ENCODE results near the gene KRTAP19-3.
"Not testable (repeated sequence)": the region's sequence is repeated elsewhere in the genome, so short reads cannot be mapped to it uniquely, and the experiment has no call there.

Gene KRTAP19-3

DNA sequence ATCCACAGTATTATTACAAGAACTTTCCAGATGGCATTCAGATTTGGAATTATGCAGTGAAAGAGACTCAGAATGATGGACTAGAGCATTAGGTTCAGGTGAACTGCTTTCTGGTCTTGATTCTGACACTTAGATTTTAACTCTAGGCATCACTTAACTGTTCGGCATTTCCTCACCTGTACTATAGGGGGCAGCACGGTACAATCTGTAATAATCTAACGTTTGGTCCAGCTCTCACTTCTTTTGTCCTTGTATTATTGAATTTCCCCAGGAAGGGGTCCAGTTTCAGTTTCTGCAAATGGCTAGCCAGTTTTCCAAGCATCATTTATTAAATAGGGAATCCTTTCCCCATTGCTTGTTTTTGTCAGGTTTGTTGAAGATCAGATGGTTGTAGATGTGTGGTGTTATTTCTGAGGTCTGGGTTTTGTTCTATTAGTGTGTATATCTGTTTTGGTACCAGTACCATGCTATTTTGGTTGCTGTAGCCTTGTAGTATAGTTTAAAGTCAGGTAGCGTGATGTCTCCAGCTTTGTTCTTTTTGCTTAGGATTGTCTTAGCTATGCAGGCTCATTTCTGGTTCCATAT, 13.9 kb upstream of the KRTAP19-3 start:
- not testable (repeated sequence) for H3K79me2 ChIP-seq (ENCODE audit: insufficient read depth, low read length); H3K36me3 ChIP-seq (ENCODE audit: insufficient read depth, low read length); H3K27ac ChIP-seq (ENCODE audit: low read length); ATAC-seq (ENCODE audit: insufficient read depth, low read depth); DNase-seq; H3K4me3 ChIP-seq (ENCODE audit: low read depth in 1 of 2, low read length in 2 of 2); H4K20me1 ChIP-seq (ENCODE audit: insufficient read depth, low read length); H2AFZ ChIP-seq (ENCODE audit: low read depth, low read length); H3K4me1 ChIP-seq (ENCODE audit: insufficient read depth, low read length); H3K27me3 ChIP-seq (ENCODE audit: insufficient read depth, low read length, poor library complexity); H3K4me2 ChIP-seq (ENCODE audit: insufficient read depth, low read length); H3K9me3 ChIP-seq (ENCODE audit: insufficient read depth, low read length, severe bottlenecking); H3K9ac ChIP-seq (ENCODE audit: low read depth, low read length)
- peak; percentile 51 for TF ChIP-seq CTCF (IDR thresholded peaks at IDR 0.05; ENCODE audit: borderline replicate concordance, extremely low read depth, low read length, poor library complexity, severe bottlenecking)

DNA sequence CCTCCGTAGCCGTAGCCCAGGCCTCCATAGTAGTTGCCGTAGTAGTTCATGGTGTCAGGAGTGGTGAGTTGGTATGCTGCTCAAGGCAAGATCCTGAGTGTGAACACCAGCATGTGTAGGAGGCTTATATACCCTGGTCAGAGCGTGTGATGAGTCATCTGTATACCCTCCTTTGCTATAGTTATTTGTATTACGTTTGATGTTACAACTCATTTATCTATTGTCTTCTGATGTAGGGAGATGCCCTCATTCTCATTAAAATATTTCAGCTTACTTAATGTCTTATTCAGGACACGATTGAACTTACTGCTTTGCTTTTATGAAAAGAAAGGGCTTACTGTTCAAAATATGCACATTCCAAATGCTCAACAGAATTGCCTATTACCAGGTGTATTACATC, 10.2 kb upstream of the KRTAP19-3 start, which contains the start of gene KRTAP19-5:
Gene KRTAP19-5 (minus strand): TSS at position 101 of the 400 bp plus-strand sequence. CDS start 51 bp downstream, at position 50.
- Histone ChIP-seq H4K20me1 (ENCODE audit: insufficient read depth, low read length) (no peaks in the 10 kb centered on the region), H3K36me3 (ENCODE audit: insufficient read depth, low read length) (no peaks in the 10 kb centered on the region), H3K79me2 (ENCODE audit: insufficient read depth, low read length) (no peaks in the 10 kb centered on the region), H3K27ac (ENCODE audit: low read length) (no peak within 1 kb of the TSS), H3K9ac (ENCODE audit: low read depth, low read length) (no peak within 1 kb of the TSS), H3K27me3 (ENCODE audit: insufficient read depth, low read length, poor library complexity) (no peaks in the 10 kb centered on the region), H3K9me3 (ENCODE audit: insufficient read depth, low read length, severe bottlenecking) (no peaks in the 10 kb centered on the region), H3K4me2 (ENCODE audit: insufficient read depth, low read length) (no peak within 1 kb of the TSS), H3K4me3 (ENCODE audit: low read depth in 1 of 2, low read length in 2 of 2) (no peak within 1 kb of the TSS), H3K4me1 (ENCODE audit: insufficient read depth, low read length) (no peaks in the 10 kb centered on the region), H2AFZ (ENCODE audit: low read depth, low read length) (no peak within 1 kb of the TSS)
- DNase-seq (no peak), ATAC-seq (ENCODE audit: insufficient read depth, low read depth) (no peak)
- TF ChIP-seq EZH2 (IDR thresholded peaks at IDR 0.05; ENCODE audit: borderline replicate concordance, low read depth, low read length, severe bottlenecking) (no peak), CTCF (IDR thresholded peaks at IDR 0.05; ENCODE audit: borderline replicate concordance, extremely low read depth, low read length, poor library complexity, severe bottlenecking) (no peak)

GRCh38 chr21:30497065-30497464, 5.3 kb upstream of the KRTAP19-3 start, which contains the start of gene KRTAP19-4:
Gene KRTAP19-4 (minus strand): TSS chr21:30497165. CDS start chr21:30497110, 55 bp downstream.
- Histone ChIP-seq H3K9ac (ENCODE audit: low read depth, low read length) (no peak within 1 kb of the TSS), H3K27me3 (ENCODE audit: insufficient read depth, low read length, poor library complexity) (no peaks in the 10 kb centered on the region), H3K36me3 (ENCODE audit: insufficient read depth, low read length) (no peaks in the 10 kb centered on the region), H2AFZ (ENCODE audit: low read depth, low read length) (no peak within 1 kb of the TSS), H3K4me2 (ENCODE audit: insufficient read depth, low read length) (no peak within 1 kb of the TSS), H4K20me1 (ENCODE audit: insufficient read depth, low read length) (no peaks in the 10 kb centered on the region), H3K4me3 (ENCODE audit: low read depth in 1 of 2, low read length in 2 of 2) (no peak within 1 kb of the TSS), H3K4me1 (ENCODE audit: insufficient read depth, low read length) (no peaks in the 10 kb centered on the region), H3K79me2 (ENCODE audit: insufficient read depth, low read length) (no peaks in the 10 kb centered on the region), H3K27ac (ENCODE audit: low read length) (no peak within 1 kb of the TSS), H3K9me3 (ENCODE audit: insufficient read depth, low read length, severe bottlenecking) (no peaks in the 10 kb centered on the region)
- DNase-seq, result no peak
- ATAC-seq (ENCODE audit: insufficient read depth, low read depth), result no peak
- TF ChIP-seq EZH2 (IDR thresholded peaks at IDR 0.05; ENCODE audit: borderline replicate concordance, low read depth, low read length, severe bottlenecking) (no peak), CTCF (IDR thresholded peaks at IDR 0.05; ENCODE audit: borderline replicate concordance, extremely low read depth, low read length, poor library complexity, severe bottlenecking) (no peak)

Measured in DND-41 (cell line).